Epidermal melanocyte (primary cell): Measurements from ENCODE around the gene G6PC1.
"Not testable (repeated sequence)": the region's sequence is repeated elsewhere in the genome, so short reads cannot be mapped to it uniquely, and the experiment has no call there.

ENCODE experiments used
- DNase-seq: peaks from one replicate; pipeline ENCODE4 v3.0.0; 2011; ENCODE audit warnings: low spot score; ENCODE audit not compliant: insufficient read length

Gene G6PC1

GRCh38 chr17:42900460-42901331, at the start of gene G6PC1:
G6PC1 (plus strand) TSS chr17:42900799; CDS start chr17:42900877, 78 bp downstream.
- no peak for DNase-seq

DNA sequence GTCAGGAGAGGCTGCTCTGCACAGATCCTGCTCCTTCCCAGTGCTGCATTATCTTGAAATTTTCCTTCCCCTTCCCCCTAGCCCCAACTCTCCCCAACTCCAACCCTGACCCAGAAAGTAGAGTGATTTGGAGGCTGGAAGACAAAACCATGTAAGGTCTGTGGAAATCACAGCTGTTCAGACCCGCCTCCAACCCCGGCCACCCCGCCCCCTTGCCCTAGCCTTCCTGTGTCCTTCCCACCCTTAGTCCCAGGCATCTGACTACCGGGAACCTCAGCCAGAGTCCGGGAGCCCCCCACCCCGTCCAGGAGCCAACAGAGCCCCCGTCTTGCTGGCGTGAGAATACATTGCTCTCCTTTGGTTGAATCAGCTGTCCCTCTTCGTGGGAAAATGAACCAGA, 49.6 kb upstream of the G6PC1 start, which contains the start of gene AOC3:
Gene AOC3 (plus strand): TSS at position 246 of the 400 bp plus-strand sequence. CDS start 145 bp downstream, at position 391.
- DNase-seq = no peak

DNA sequence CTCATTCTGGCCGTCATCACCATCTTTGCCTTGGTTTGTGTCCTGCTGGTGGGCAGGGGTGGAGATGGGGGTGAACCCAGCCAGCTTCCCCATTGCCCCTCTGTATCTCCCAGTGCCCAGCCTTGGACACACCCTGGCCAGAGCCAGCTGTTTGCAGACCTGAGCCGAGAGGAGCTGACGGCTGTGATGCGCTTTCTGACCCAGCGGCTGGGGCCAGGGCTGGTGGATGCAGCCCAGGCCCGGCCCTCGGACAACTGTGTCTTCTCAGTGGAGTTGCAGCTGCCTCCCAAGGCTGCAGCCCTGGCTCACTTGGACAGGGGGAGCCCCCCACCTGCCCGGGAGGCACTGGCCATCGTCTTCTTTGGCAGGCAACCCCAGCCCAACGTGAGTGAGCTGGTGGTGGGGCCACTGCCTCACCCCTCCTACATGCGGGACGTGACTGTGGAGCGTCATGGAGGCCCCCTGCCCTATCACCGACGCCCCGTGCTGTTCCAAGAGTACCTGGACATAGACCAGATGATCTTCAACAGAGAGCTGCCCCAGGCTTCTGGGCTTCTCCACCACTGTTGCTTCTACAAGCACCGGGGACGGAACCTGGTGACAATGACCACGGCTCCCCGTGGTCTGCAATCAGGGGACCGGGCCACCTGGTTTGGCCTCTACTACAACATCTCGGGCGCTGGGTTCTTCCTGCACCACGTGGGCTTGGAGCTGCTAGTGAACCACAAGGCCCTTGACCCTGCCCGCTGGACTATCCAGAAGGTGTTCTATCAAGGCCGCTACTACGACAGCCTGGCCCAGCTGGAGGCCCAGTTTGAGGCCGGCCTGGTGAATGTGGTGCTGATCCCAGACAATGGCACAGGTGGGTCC, 49.0 kb upstream of the G6PC1 start:
- not testable (repeated sequence) for DNase-seq

GRCh38 chr17:42852351-42852750, 48.2 kb upstream of the G6PC1 start:
- no peak for DNase-seq

- no peak for DNase-seq
Measured at GRCh38 chr17:42853004-42853403, 47.6 kb upstream of the G6PC1 start.

DNA sequence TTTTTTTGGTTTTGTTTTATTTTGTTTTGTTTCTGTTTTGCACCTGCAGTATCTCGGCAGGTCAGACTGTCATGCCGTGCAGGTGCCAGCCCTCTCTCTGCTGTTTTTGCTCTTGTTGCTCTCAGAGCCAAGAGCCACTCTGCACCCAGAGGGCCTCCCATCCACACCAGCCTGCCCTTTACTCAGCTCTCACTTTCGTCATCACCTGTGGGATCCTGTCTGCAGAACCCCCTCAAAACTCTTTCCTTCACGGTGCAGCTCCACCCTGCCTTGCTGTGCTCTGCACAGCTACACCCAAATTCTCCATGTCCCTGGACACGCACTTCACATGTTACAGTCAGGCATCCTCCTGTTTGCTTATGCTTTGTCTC, 47.0 kb upstream of the G6PC1 start:
- no peak for DNase-seq

- no peak for DNase-seq
Measured at GRCh38 chr17:42853968-42854790, 46.4 kb upstream of the G6PC1 start.

GRCh38 chr17:42855048-42855596, 45.5 kb upstream of the G6PC1 start:
- DNase-seq = no peak

GRCh38 chr17:42856093-42856492, 44.5 kb upstream of the G6PC1 start:
- DNase-seq = not testable (repeated sequence)

DNA sequence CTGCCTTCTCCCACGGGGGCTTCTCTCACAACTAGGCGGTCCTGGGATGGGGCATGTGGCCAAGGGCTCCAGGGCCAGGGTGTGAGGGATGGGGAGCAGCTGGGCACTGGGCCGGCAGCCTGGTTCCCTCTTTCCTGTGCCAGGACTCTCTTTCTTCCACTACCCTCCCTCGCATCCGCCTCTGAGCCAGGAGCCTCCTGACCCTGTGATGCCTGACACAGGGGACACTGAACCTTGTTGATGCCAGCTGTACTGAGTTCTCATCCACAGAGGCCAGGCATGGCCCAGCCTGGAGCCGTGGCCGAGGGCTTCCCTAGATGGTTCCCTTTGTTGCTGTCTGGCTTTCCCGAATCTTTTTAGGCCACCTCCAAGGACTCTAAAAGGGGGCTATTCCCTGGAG, 44.1 kb upstream of the G6PC1 start:
- not testable (repeated sequence) for DNase-seq

GRCh38 chr17:42857389-42857788, 43.2 kb upstream of the G6PC1 start:
- DNase-seq = no peak

DNA sequence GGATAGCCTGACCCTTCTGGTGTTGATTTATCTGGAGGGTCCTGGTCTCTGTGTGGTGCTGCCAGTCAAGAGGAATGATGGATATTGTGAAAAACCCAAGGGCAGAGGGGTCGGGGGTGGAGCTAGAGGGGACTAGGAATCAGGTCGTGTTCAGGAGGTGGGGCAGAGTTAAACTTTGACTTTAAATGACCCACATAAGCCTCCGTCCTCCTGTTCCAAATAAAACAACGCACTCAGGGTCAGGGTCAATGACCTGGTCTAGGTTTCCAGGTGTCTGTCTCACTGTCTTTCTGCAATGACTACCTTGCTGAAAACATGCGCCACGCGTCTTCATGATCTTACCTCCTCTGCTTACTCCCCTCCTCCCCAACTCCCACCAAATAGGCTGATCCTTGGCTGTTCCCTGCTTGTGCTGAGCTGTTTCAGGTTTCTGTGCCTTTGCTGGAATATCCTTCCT, 34.9 kb upstream of the G6PC1 start:
- no peak for DNase-seq

DNA sequence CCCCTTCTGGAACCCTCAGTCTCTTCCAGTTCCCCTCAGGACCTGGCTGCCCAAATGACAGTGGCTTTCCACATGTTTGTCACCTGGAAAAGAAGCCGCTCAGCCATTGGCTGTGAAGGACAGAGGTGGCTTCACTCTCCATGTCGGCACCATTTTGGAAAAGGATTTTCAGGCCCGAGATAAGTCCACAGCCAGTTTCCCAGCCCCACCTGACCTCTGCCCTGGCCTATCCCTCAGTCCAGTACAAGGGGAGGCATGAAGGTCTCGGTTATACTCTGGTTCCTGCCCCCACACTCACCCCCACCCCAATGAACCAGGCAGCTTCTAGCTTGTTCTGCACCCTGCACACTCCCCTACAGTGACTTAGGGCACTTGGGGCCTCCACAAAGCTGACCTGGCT, 34.4 kb upstream of the G6PC1 start:
- DNase-seq = no peak

DNA sequence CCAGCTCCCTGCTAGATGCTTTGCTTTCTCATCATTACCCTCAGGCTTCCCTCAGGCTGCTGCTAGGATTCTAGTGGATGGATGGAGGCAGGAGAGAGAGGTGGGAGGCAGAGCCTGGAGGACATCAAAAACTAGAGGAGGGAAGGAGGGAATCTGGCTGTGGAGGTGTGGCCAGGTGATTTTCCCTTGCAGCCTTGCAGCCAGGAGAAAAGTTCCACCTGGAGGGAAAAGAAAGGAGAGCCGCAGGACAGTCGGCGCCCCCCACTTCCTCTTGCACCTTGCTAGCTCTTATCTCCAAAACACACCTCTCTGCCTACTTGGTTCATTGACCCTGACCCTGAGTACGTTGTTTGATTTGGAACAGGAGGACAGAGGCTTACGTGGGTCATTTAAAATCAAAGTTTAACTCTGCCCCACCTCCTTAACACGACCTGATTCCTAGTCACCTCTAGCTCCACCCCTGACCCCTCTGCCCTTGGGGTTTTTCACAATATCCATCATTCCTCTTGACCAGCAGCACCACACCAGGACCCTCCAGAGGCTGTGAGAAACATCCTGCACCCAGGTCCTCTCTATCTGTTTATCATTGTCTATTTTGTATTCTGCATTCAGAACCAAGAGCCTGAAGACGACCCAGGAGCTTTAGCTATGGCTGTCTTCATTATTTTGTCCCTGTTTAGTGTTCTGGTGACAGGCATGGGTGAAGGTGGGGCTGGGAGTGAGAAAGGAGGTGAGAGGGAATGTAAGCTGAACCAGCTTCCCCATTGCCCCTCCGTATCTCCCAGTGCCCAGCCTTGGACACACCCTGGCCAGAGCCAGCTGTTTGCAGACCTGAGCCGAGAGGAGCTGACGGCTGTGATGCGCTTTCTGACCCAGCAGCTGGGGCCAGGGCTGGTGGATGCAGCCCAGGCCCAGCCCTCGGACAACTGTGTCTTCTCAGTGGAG, 33.7 kb upstream of the G6PC1 start:
- no peak for DNase-seq

DNA sequence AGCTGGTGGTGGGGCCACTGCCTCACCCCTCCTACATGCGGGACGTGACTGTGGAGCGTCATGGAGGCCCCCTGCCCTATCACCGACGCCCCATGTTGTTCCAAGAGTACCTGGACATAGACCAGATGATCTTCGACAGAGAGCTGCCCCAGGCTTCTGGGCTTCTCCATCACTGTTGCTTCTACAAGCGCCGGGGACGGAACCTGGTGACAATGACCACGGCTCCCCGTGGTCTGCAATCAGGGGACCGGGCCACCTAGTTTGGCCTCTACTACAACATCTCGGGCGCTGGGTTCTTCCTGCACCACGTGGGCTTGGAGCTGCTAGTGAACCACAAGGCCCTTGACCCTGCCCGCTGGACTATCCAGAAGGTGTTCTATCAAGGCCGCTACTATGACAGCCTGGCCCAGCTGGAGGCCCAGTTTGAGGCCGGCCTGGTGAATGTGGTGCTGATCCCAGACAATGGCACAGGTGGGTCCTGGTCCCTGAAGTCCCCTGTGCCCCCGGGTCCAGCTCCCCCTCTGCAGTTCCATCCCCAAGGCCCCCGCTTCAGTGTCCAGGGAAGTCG, 32.8 kb upstream of the G6PC1 start:
- not testable (repeated sequence) for DNase-seq

GRCh38 chr17:42868338-42868737, 32.3 kb upstream of the G6PC1 start:
- DNase-seq = no peak

- no peak for DNase-seq
Measured at GRCh38 chr17:42871647-42872046, 29.0 kb upstream of the G6PC1 start.

DNA sequence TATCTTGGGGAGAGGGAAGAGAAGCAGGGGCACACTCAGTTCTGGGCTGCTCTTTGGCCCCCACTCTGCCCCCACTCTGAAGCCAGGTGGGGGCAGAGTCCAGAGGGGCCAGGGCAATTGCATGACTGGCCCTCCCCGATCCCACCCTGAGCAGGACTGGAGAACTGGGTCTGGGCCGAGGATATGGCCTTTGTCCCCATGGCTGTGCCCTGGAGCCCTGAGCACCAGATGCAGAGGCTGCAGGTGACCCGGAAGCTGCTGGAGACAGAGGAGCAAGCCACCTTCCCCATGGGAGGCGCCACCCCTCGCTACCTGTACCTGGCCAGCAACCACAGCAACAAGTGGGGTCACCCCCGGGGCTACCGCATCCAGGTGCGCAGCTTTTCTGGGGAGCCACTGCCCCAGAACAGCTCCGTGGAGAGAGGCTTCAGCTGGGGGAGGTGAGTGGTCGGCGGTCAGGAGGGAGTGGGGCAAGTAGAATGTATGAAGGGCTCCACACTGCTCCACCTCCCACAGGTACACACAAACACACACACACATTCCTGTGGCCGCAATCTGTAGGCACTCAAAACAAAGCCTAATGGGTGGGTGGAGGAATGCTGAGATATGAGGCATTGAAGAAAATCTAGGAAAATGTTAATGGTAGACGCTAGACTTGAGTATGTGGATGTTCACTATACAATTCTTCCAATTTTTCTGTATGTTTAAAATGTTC, 28.2 kb upstream of the G6PC1 start:
- no peak for DNase-seq

GRCh38 chr17:42873315-42873714, 27.3 kb upstream of the G6PC1 start:
- DNase-seq = no peak
